HCEC 1CT (cell line): ENCODE data around the gene TTC14.
"Not testable (repeated sequence)": the region's sequence is repeated elsewhere in the genome, so short reads cannot be mapped to it uniquely, and the experiment has no call there.

Experiments
- DNase-seq: peaks from one replicate; pipeline ENCODE4 v3.0.0-alpha.2; 2017

TTC14 gene, protein sequence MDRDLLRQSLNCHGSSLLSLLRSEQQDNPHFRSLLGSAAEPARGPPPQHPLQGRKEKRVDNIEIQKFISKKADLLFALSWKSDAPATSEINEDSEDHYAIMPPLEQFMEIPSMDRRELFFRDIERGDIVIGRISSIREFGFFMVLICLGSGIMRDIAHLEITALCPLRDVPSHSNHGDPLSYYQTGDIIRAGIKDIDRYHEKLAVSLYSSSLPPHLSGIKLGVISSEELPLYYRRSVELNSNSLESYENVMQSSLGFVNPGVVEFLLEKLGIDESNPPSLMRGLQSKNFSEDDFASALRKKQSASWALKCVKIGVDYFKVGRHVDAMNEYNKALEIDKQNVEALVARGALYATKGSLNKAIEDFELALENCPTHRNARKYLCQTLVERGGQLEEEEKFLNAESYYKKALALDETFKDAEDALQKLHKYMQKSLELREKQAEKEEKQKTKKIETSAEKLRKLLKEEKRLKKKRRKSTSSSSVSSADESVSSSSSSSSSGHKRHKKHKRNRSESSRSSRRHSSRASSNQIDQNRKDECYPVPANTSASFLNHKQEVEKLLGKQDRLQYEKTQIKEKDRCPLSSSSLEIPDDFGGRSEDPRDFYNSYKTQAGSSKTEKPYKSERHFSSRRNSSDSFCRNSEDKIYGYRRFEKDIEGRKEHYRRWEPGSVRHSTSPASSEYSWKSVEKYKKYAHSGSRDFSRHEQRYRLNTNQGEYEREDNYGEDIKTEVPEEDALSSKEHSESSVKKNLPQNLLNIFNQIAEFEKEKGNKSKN

DNA sequence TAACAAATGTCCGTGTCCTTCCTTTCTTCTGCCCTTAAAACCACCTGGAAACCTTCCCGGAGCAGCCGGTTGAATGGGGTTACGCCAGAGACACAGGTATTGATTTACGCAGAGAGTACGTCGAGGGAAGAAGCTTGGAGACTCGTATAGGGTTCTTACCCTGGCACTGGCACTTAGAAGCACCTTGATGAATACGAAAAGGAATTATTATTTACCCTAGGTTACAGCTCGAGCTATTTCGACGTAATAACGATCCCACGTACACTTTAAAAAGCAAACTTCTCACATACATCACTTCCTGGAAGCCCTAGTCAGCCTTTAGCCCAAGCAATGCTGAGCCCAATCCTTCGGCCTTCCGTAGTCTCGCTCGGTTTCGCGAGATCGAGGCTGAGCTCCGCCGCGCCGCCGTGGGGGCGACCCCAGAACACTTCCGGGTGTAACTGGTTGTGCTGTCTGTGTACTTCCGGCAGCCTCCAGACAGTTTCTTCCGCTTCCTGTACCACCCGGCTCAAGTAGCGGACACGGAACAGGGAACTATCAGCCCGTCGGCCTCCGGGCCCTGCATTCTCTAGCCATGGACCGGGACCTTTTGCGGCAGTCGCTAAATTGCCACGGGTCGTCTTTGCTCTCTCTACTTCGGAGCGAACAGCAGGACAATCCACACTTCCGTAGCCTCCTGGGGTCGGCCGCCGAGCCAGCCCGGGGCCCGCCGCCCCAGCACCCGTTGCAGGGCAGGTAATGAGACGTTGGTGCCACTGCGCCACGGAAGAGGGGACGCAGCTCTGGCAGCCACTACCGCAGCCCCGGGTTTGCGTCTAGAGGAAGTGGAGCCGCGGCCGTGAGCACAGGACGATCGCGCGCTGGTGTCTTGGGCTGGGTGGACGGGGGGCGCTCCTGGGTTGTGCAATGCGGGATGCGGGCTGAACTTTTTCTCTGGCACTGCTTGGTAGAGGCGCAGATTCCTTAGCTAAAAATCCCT, at the start of gene TTC14:
Gene TTC14, plus strand, starts transcription at position 476 of the 979 bp plus-strand sequence. Its CDS starts 99 bp downstream, at position 575.
- peak; percentile 98 for DNase-seq

DNA sequence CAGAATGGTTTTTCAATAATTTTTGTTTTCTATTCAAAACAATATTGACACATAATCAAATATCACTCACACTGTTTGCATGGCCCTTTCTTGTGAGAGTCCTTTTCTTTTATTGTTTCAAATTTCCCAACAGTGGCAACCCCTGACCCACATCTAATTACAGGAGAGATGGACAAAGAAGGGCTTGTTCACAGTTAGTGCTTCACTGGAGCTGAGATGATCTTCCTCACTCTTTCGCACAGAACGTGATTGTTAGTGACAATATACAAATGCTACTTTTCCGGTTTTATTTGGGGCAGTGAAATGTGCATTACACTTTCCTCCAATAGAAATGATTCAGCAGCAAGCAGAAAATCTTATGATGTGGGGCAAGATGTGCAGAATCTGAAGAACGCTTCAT, 38.6 kb upstream of the TTC14 start:
- DNase-seq, result no peak

DNA sequence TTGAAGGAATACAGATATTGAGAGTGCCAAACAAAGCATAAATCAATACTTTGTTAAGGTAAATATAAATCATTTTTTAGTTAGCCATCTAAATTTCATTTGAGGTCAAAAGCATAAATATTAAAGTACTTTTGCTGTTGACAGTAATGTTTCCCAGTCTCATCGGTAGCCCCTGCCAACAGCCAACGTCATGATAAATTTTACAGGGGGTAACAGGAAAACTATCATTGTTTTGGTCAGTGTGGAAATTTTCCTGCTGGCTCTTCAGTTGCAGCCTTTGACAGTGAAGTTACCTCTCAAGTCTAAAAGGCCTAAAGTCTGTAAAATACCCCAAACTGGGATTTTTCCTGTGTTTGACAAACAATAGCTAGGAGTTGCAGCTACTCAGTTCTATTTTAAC, 37.3 kb upstream of the TTC14 start:
- no peak for DNase-seq

DNA sequence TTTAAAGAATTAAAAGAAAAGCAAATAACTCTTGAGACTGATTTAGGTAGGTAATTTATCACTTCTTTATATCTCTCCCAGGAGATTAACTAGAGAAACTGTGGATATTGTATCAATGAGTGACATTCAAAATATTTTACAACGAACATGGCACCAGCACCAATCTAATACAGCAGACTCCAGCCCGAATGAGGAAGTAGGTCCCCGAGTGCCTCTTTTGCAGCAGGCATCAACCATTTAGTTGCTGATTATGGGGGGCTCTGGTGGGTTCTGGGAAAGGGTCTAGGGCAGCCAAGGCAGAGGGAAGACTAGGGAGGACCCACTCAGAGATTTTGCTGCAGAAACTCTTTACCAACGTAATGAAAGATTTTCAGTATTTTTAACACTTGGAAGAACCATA, 31.7 kb upstream of the TTC14 start:
- no peak for DNase-seq

DNA sequence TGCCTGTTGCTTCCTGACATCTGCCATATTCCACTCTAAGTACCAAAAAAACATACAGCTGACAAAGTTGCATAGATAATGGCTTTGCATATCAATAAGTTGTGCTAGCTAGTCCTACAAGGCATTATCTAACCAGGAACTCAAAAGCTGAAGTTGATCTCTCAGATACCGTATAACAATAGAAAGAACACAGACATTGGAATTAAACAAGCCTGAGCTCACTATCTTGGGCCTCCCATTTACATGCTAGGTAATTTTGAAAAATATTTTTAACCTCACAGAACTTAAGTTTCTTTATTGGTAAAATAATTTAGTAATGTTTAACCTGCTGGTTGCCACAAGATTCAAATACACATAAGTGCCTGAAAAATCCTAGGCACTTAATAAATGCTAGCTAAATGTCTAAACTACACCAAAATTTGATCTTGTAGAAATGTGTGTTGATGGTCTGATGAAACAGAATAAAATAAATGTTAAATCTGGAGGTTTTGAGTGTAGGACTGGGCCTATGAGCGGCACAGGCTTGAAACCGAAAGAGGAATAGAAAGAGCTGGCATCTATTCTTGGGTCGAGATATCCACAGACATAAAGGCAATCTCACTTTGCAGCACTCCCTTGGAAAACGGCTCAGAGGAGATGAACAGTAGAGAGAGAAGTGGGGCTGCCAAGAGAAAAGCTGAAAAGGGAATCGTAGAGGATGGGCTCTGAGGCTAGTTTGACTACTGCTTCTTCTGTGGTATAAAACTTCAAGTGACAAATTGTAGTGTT, 29.9 kb upstream of the TTC14 start:
- no peak for DNase-seq

DNA sequence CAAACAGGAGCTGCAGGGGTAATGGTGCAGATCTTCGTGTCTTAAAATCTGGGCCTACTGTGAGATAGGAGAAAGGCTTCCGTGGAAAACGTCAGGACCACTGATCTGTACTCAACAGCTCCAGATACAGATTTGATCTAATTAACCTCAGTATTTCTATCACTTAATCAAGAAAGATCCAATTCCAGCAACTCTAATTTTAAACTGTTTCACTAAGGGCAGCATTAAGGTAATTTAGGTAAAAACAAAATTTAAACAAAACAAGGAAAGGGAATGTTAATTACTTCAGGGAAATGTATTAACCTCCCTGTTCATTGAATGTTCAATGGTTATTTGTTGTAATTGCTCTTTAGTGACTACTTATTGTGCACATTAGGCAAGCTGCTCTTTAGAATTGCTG, 26.4 kb upstream of the TTC14 start:
- no peak for DNase-seq

DNA sequence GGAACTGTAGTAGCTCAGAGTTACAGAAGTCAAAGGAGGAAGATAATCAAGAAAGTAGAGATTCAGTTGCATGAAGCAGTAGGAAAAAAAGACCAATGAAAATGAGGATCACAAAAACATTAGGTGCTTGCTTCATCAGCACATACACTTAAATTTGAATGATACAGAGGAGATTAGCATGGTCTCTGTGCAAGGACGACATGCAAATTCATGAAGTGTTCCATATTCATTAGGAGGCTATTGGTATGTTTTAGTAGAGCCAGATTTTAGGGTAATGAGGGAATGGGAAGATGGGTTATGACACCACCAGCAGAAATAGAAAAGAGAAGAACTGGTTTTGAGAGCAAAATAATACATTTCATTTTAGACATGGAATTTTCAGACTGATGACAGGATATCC, 21.0 kb upstream of the TTC14 start:
- no peak for DNase-seq

DNA sequence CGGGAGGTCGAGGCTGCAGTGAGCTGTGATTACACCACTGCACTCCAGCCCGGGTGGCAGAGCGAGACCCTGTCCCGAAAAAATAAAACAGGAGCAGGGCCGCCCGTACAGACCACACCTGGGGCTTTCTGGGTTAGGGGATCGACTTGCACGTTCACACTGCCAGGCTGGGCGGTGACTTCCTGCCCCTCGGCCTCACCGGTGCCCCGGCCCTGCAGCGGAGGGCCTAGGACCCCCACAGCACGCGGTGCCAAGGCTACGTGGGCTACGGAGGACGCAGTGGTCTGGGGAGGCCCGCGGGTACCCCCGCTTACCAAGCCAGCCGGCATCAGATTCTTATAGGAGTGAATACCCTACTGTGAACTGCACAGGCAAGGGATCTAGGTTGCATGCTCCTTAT, 11.6 kb upstream of the TTC14 start:
- no peak for DNase-seq

DNA sequence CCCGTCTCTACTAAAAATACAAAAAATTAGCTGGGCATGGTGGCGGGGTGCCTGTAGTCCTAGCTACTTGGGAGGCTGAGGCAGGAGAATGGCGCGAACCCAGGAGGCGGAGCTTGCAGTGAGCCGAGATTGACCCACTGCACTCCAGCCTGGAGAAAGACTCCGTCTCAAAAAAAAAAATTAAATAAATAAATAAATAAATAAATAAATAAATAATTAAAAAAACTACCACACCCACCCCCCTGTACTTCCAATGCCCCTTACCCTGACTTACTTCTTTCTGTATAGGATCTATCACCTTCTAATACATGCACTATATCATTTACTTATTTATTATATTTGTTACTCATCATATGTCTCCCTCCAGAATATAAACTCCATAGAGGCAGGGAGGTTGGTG, 8.3 kb upstream of the TTC14 start:
- DNase-seq, result not testable (repeated sequence)

DNA sequence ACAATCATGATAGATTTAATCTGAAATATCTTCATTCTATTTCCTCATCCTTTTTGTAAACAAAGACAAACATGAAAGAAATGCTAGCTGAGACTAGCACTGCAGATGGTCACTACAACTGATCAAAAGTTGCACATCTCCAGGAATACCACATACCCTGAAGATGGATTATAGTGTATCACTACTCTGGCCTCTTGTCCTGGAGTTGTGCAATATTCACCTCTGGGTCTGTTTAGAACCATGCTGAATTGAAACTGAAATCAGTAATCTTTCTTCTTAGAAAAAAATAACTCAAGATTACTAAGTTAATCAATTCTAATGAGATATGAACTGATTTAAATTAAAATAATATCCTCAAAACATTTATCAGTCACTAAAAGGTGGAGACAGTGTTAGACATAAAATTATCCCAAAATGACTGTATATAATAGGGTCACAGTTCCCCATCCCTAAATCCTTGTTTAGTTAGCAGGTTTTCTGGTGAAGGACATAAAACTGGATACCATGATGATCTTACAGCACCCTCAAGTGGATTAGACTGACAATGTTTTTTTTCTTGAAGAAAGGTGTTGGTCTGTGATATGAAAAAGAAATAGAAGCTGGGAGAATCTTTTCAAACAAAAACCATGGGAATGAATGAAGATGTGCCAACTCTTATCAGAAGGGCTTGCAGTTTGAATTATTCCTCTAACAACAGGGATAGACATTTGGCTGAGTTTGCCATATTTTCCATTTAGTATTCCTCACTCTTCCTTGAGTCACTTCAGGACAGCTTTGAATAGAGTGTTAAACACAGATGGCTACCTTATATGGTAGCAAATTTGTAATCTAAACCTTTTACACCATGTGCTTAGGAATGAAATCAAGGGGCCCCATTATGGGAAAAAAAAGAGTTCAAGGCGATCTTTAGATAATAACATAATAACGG, 7.1 kb upstream of the TTC14 start:
- DNase-seq, result peak; percentile 73

DNA sequence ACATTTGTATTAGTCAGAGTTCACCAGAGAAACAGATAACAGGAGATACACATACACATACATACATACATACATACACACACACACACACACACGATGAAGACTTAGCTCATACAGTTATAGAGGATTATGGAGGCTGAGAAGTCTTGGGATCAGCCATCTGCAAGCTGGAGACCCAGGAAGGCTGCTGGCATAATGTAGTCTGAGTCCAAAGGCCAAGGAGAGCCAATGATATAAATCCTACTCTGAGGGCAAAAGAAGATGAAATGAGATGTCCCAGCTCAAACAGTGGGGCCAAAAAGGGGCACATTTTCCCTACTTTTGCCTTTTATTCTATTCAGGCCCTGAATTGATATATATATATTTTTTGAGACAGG, 6.4 kb upstream of the TTC14 start:
- DNase-seq, result no peak

DNA sequence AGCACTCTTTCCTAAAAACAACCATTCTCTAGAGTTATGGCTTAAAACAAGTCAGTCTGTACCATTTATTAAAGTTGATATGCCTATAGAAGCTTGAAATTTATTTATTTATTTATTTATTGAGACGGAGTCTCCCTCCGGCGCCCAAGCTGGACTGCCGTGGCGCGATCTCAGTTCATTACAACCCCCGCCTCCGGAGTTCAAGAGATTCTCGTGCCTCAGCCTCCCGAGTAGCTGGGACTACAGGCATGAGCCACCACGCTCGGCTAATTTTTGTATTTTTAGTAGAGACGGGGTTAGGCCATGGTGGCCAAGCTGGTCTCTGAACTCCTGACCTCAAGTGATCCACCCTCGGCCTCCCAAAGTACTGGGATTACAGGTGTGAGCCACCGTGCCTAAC, 1.5 kb upstream of the TTC14 start:
- DNase-seq, result no peak

DNA sequence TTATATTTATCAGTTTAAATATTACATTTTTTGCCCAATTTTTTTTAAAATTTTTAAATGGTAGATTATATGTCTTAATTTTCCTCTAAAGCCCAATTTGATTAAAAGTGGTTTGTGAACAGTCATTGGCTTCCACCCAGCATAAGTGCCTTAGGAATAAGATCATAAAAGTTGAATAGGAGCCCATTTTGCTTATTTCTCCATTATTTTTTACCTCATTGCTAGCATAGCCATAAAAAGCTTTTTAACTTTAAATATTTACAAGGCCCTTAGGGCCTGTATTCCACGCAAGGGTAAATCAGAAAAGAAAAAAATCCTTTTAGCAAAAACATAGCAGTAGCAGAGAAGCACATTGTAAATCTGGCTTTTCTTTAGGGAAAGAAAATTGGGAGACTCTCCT, 9.0 kb downstream of the TTC14 start:
- DNase-seq, result no peak

DNA sequence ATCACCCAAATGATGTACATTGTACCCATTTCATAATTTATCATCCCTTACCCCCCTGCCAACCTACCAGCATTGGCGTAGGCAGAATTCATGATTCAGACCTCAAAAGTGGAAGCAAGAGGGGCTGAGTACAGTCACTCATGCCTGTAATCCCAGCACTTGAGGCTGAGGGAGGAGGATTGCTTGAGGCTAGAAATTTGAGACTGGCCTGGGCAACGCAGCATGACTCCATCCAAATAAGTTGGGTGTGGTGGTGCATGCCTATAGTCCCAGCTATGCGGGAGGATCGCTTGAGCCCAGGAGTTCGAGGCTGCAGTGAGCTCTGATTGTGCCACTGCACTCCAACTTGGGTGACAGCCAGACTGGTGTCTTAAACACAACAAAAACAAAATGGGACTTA, 10.4 kb downstream of the TTC14 start:
- no peak for DNase-seq

DNA sequence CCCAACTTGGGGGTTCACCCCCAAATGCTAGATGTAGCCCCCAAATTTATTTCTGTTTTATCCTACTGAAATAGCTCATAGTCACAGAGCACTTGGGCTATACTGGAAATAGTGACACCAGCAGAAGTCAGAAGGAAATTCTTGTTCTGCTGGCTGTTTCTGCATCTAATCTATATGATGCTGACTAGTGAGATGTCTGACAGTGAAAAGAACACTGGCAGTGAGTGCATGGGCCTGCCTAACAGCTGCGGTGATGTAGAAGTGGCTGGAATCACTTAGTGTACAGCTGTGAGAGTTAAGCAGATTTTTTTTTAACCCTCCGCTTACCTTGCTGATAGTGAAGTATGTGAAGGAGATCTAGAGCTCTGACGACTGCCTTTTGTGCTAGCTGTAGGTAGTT, 14.0 kb downstream of the TTC14 start:
- DNase-seq, result no peak

DNA sequence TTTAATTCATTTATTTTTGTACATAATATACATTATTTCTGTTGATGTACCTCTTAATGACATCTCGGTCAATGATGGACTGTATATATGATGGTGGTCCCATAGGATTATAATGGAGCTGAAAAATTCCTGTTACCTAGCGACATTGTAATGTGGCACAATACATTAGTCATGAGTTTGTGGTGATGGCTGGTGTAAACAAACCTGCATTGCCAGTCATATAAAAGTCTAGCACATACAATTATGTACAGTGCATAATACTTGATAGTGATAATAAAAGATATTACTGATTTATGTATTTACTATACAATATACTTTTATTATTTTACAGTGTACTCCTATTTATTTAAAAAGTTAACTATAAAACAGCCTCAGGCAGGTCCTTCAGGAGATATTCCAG, 15.1 kb downstream of the TTC14 start:
- peak; percentile 23 for DNase-seq

DNA sequence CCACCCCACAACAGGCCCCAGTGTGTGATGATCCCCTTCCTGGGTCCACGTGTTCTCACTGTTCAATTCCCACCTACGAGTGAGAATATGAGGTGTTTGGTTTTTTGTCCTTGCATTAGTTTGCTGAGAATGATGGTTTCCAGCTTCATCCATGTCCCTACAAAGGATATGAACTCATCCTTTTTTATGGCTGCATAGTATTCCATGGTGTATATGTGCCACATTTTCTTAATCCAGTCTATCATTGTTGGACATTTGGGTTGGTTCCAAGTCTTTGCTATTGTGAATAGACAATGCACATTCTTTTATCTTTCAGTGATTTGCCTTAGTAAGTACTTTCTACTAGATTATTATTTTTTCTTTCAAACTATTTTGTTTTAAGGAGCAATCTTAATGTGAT, 16.6 kb downstream of the TTC14 start:
- not testable (repeated sequence) for DNase-seq

DNA sequence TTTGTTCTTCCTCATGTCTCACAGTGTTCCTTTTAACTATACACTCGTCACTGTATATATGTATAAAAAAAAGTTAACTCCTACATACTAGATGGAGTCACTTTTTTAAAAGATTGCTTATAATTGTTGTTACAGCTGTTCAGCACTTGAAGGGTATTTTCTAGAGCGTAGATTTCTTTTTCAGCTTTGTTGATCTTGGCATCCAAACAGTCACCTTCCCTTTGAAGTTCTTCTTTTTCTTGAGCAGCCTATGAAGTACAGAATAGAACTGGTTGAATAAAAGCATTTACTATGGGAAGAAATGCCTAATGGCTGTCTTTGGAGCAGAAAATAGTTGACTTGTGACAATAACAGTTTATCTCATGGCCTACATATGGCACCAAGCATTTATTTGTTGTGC, 17.8 kb downstream of the TTC14 start:
- DNase-seq, result no peak

DNA sequence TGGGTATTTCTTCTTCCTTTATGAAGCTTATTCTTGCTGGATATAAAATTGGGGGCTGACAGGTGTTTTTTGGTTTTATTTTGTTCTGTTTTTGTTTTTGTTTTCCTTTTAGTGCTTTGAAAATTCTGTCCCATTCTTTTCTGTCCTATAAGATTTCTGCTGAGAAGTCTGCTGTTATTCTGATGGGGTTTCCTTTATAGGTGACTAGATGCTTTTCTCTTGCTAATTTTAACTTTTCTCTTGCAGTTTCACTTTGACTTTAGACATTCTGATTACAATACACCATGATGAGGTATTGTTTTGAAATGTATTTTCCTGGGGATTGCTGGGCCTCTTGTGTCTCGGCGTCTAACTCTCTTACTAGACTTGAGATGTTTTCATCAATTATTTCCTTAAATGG, 22.8 kb downstream of the TTC14 start:
- no peak for DNase-seq

DNA sequence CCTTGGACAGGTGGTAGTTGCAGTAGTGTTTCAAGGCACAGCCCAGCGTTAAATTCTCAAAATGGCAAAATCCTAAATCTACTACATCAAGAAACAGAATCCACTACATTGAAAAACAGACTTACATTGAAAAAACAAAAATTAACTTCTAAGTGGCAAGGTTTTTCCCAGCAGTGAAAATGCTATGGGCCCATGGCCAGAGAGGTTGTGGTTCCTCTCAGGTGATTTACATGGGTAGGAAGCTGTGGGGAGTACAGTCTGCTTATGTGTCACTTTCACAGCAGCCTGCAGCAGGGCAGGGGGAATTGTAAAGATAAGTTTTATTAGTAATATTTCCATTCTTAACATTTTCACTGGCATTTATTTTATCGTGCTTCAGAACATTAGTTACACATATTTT, 24.9 kb downstream of the TTC14 start:
- no peak for DNase-seq

DNA sequence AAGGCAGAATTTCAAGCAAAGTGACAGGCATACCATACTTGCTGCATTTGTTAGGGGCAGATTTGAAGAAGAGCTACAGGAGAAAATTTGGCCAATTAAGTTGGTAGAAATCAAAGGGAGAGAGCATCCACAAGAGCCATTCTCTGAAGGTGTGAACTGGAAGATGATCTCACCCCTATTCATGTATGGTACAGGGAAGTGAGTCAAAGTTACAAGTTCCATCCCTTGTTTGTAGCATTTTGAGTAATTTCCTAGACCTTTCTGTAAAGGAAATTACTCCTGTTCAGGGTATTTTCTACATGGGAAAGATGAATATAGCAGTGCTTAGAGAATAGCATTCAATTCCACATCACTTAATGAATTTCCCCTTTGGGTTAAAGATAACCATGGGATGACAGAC, 28.4 kb downstream of the TTC14 start:
- no peak for DNase-seq
